ENCODE measurements around the gene PPFIA1. TPM values are rescaled to one million over a fixed set of nuclear protein-coding genes. Genes with fewer than 3 reads are reported as not detected.

Gene PPFIA1
- total RNA-seq, 1 experiment from 2014 or later = 48.6 TPM

GRCh38 chr11:70353900-70354568 is 83.5 kb downstream of the PPFIA1 start:
- DNase-seq (ENCODE audit: low spot score) = no peak

- no peak for DNase-seq (ENCODE audit: low spot score)
Observed at GRCh38 chr11:70354629-70355028, 84.1 kb downstream of the PPFIA1 start.

GRCh38 chr11:70358753-70359152 is 88.3 kb downstream of the PPFIA1 start:
- DNase-seq (ENCODE audit: low spot score) = no peak

DNA sequence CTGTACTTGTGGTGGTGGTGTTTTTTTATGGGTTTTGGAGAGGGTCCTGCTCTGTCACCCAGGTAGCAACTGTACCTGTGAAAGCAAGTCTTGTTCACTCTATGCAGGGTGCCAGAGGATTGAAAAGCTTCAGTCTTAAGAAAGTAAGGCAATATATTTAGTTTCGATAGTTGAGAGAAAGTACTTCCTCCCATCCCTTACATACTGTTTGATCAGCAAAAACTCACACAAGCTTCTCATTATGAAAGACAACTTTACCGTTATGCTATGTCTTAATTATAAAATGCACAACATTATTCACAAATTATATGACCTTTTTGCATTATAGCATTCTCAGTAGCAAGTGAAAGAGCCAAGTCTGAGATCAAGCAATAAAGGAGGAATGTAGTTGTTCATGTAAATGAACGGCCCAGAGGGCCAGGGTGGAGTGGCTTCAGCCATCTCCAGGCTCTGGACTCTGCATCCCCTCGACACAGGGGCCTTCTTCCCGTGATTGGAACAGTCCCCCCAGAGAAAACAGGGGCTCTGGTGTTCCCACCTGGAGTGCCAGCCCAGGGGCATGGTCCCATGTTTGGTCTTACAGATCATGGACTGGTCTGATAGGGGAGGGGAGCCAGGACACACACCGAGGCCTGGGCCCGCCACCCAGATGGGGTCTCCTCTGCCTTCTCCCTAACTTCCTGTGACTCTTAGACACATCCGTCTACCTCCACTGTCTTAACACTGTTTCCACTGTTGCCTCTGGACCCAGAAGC is 89.1 kb downstream of the PPFIA1 start:
- no peak for DNase-seq (ENCODE audit: low spot score)

GRCh38 chr11:70360211-70360610 is 89.7 kb downstream of the PPFIA1 start:
- no peak for DNase-seq (ENCODE audit: low spot score)

- no peak for DNase-seq (ENCODE audit: low spot score)
Observed at GRCh38 chr11:70364178-70364577, 93.7 kb downstream of the PPFIA1 start.

DNA sequence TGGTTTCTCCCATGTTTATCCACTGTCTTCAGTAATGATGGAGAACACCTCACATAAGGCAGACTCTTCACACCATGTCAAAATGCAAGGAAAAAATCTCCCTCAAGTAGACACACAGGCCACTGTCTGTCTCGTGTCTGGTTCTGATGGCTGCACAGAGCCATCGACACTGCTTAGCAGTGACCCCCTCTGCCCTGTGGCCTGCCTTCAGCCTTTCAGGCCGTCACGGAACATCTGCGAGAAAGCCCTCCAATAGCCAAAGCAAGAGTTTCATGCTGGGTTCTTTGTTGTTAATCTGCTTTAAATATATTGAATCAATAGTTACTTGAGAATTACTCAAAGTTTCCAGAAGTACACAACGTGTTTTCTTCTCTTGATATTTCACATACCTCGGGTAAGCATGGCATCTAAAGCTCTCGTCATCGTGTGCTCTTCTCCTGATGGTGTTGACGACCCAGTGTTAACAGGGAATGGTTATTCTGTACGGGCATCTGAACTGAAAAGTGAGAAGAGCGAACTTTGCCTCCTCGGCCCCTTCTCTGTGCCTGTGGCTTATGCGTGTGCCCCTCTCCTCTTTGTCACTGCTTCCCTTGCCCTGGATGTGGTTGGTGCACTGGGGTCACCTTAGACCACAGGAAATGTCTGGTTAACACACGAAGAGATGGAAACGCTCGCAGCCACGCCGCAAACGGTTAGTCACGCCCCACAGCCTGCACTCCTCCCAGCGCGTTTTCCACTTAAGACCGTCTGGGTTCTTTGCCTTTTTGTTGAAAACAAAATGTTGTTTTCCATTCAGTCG is 94.5 kb downstream of the PPFIA1 start:
- DNase-seq (ENCODE audit: low spot score) = no peak

- DNase-seq (ENCODE audit: low spot score) = no peak
Observed at GRCh38 chr11:70365544-70365927, 95.0 kb downstream of the PPFIA1 start.

DNA sequence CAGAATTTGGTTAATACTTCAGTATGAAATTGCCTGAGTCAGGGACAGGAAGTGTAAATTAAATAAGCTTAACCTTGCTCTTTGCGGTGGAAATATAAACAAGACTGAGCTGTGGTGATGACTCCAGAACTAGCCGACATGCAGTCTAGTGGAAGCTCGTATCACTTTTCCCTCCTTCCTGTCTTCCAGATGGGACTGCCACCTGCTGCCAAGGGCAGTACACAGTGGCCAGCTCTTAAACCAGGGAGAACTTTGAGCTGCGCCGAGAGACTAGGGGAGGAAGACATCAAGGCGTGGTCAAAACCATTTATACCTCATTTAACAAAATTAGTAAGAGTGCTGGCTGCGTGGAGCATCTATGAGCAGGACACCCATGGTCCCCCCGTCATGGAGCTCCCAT is 96.6 kb downstream of the PPFIA1 start:
- no peak for DNase-seq (ENCODE audit: low spot score)

- DNase-seq (ENCODE audit: low spot score) = no peak
Observed at GRCh38 chr11:70368961-70369360, 98.5 kb downstream of the PPFIA1 start.

GRCh38 chr11:70371241-70371640 is 100.8 kb downstream of the PPFIA1 start:
- no peak for DNase-seq (ENCODE audit: low spot score)

- DNase-seq (ENCODE audit: low spot score) = no peak
Observed at GRCh38 chr11:70372076-70372475, 101.6 kb downstream of the PPFIA1 start.

GRCh38 chr11:70376621-70377020 is 106.1 kb downstream of the PPFIA1 start:
- DNase-seq (ENCODE audit: low spot score) = no peak

DNA sequence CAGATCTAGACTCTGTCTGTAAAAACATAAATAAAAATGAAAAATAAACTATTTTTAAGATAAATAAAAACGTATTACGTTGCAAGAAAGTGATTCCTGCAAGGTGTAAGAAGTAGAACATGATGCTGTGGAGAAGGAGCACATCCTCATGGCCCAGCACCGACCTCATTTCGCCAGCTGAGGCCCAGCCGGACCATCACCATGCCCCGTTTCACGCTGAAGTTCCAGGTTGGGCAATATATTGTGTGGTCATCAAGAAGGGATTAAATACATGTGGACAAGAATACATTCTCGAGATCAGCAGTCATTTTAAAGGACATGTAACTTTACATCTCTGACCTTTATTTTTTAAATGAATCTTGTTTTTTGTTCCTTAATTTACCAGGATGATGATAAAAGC is 107.2 kb downstream of the PPFIA1 start:
- DNase-seq (ENCODE audit: low spot score) = no peak

DNA sequence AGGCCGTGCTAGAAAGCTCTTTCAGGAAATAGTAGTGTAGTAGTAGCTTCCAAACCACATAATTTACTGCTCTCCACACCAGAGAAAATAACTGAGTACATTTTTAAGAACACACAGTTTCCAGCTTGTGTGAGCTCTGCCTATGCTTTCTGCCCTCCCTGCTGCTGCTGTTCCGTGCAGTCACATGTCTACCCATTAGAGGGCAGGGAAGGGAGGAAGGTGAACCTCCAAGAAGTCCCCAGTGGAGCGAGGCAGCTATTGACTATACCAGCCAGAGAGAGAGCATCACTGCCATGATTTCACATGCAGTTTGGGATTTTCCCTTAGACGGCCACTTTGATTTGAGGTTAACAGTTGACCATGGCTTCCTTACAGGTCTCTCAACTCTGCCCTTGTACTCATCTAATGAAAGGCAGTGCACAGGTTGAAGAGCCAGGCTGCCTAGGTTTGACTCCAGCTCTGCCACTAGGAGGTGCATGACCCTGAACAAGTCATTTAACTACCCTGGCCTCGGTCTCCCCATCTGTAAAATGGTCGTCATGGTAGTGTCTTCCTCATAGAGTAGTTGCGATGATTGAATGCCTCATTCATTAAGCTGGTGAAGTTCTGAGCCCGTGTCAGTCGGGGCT is 108.1 kb downstream of the PPFIA1 start:
- DNase-seq (ENCODE audit: low spot score) = no peak

- no peak for DNase-seq (ENCODE audit: low spot score)
Observed at GRCh38 chr11:70381350-70381749, 110.9 kb downstream of the PPFIA1 start.

DNA sequence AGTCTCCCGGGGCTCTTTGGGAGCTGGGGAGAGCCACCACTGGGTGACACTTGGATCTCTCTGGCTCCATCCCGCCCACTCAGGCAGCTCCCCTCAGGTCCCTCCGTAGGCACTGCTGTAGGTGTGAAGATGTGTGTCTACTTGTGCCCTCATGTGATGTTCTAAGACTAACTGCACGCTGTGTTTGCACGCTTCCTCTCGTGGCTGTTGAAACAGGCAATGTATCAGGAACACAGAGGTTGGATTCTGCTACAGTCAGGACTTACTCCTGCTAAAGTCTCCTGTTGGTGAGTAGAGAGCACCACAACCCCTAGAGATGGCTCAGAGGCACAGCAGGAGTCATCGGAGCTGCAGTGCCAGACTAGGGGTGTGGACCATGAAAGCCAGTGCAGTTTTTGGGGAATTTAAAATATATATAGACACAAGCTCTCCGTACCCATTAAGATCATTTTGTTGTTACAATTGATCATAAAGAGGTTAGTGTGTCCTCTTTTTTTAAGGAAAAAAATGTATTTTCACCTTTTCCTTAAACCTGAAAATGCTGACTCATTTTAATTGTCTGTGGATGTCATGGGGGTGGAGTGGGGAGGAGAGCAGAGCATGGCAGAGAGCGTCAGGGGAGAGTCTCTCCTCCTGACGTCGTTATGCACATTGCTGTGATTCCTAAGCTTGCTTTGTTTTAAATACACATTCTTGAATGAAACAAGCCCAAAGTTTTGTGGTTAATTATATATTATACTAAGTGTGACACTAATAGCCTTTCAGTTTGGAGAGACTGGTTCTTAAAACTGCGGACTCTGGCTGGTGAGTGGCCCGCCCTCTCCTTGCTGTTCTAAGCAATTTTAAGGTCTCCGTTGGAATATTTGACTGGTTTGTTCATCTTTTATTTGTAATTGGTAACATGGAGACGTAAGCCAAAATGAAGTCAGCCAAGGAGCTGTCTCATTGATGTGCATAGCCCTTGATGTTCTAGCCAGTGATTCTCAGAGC is 111.7 kb downstream of the PPFIA1 start:
- no peak for DNase-seq (ENCODE audit: low spot score)

DNA sequence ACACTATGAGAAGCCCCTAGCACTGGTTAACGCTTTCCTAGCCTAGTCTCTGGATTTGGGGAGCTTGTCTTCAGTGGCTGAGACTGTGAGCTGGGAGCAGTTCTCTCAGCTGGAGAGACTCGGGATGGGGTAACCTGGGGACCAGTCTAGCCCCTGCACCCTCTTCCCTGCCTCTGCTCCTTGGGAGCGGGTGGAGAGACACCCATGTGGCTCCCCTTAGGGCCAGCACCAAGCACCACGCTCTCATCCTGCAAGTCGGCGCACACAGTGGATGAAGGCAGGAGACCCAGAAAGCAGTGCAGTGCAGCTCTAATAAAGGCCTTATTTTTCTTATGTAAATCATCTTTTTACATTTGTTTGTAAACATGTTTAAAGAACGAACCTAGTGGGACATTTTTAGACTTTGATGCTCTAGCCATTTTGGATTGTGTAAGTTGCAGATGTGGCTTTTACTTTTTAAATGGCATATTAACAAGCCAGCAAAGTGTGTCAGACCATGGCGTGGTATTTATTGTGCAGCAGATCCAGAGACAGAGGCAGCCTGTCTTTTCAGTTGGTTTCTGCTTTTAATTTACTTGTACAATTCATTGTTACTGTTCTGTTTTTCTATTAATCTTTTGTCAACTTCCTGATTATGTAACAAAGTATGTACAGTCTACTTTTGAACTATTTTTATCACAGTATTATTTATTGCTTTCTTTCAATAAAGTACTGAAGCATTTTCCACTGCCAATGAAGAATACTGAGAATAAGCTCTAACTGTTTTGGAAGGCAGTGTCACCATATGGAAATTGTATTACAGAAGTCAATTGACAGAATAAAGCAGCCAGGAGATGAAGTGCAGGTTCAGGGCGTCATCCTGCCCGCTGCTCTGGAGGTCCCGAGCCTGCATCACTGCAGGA is 113.4 kb downstream of the PPFIA1 start:
- DNase-seq (ENCODE audit: low spot score) = no peak

- no peak for DNase-seq (ENCODE audit: low spot score)
Observed at GRCh38 chr11:70384566-70385152, 114.2 kb downstream of the PPFIA1 start.

Data from HT-29 (cell line).